OCI-LY3 (cell line): ENCODE measurements around the gene CTNNA3.

Experiments used
- EZH2phosphoT487 ChIP-seq: fragments of 200-600 bp; shearing (Covaris generic); IDR thresholded peaks from 2 replicates; pipeline ENCODE4 v1.6.1; 2018; ENCODE audit warnings: antibody characterized with exemption, mixed run types, low read depth
- TF ChIP-seq, protein P1 (sequence below): fragments of 200-600, 300-600 bp; sonication (generic); IDR thresholded peaks from 2 replicates; pipeline ENCODE4 v1.5.1; 2014; ENCODE audit warnings: antibody characterized with exemption, low read length, low read depth

- TF ChIP-seq, protein P1, sequence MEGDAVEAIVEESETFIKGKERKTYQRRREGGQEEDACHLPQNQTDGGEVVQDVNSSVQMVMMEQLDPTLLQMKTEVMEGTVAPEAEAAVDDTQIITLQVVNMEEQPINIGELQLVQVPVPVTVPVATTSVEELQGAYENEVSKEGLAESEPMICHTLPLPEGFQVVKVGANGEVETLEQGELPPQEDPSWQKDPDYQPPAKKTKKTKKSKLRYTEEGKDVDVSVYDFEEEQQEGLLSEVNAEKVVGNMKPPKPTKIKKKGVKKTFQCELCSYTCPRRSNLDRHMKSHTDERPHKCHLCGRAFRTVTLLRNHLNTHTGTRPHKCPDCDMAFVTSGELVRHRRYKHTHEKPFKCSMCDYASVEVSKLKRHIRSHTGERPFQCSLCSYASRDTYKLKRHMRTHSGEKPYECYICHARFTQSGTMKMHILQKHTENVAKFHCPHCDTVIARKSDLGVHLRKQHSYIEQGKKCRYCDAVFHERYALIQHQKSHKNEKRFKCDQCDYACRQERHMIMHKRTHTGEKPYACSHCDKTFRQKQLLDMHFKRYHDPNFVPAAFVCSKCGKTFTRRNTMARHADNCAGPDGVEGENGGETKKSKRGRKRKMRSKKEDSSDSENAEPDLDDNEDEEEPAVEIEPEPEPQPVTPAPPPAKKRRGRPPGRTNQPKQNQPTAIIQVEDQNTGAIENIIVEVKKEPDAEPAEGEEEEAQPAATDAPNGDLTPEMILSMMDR, result no peak
- TF ChIP-seq EZH2phosphoT487, result no peak
Observed at GRCh38 chr10:67076144-67076543, 619.9 kb downstream of the CTNNA3 start.
